Glomerular visceral epithelial cell (primary cell): ENCODE results near the gene LIME1.
"Not testable (repeated sequence)": the region's sequence is repeated elsewhere in the genome, so short reads cannot be mapped to it uniquely, and the experiment has no call there.

ENCODE experiments used
- DNase-seq: peaks from one replicate; pipeline ENCODE4 v3.0.0-alpha.2; 2016; ENCODE audit errors: extremely low spot score

The LIME1 gene

GRCh38 chr20:63773571-63774241 is 37.2 kb downstream of the LIME1 start:
- DNase-seq = no peak

GRCh38 chr20:63774306-63774705 is 37.8 kb downstream of the LIME1 start:
- no peak for DNase-seq

- peak; percentile 16 for DNase-seq
These were observed 38.9 kb downstream of the LIME1 start for GRCh38 chr20:63775096-63775978.

- not testable (repeated sequence) for DNase-seq
These were observed 40.4 kb downstream of the LIME1 start for GRCh38 chr20:63776875-63777274.

GRCh38 chr20:63777614-63778013 is 41.1 kb downstream of the LIME1 start:
- DNase-seq = no peak

- no peak for DNase-seq
These were observed 41.7 kb downstream of the LIME1 start for GRCh38 chr20:63778034-63778752.

- no peak for DNase-seq
These were observed 42.4 kb downstream of the LIME1 start for GRCh38 chr20:63778857-63779256.

GRCh38 chr20:63781181-63781580 is 44.7 kb downstream of the LIME1 start:
- DNase-seq = no peak

GRCh38 chr20:63782051-63782471 is 45.6 kb downstream of the LIME1 start:
- no peak for DNase-seq

GRCh38 chr20:63782521-63782971 is 46.1 kb downstream of the LIME1 start:
- no peak for DNase-seq

GRCh38 chr20:63783970-63784369 is 47.5 kb downstream of the LIME1 start:
- no peak for DNase-seq

GRCh38 chr20:63785691-63786131 is 49.2 kb downstream of the LIME1 start:
- DNase-seq = no peak

- no peak for DNase-seq
These were observed 50.8 kb downstream of the LIME1 start for GRCh38 chr20:63787302-63787701.

- no peak for DNase-seq
These were observed 51.3 kb downstream of the LIME1 start for GRCh38 chr20:63787749-63788148.
